NAMALWA (cell line): Measurements from ENCODE around the gene PCCA.
"Not testable (repeated sequence)": the region's sequence is repeated elsewhere in the genome, so short reads cannot be mapped to it uniquely, and the experiment has no call there.

Experiments used
- DNase-seq: peaks from one replicate; pipeline ENCODE4 v3.0.0-alpha.2; 2015; ENCODE audit warnings: low spot score

PCCA gene

GRCh38 chr13:100140441-100140840 lies 51.5 kb downstream of the PCCA start:
- no peak for DNase-seq

GRCh38 chr13:100141461-100141961 lies 52.6 kb downstream of the PCCA start:
- not testable (repeated sequence) for DNase-seq

GRCh38 chr13:100146534-100146933 lies 57.6 kb downstream of the PCCA start:
- no peak for DNase-seq

- no peak for DNase-seq
Observed at GRCh38 chr13:100147825-100148224, 58.9 kb downstream of the PCCA start.

- no peak for DNase-seq
Observed at GRCh38 chr13:100148422-100148821, 59.5 kb downstream of the PCCA start.

GRCh38 chr13:100149389-100149788 lies 60.5 kb downstream of the PCCA start:
- DNase-seq = no peak

- not testable (repeated sequence) for DNase-seq
Observed at GRCh38 chr13:100150711-100151110, 61.8 kb downstream of the PCCA start.

GRCh38 chr13:100154842-100155416 lies 66.0 kb downstream of the PCCA start:
- no peak for DNase-seq

- no peak for DNase-seq
Observed at GRCh38 chr13:100156788-100157187, 67.9 kb downstream of the PCCA start.

- no peak for DNase-seq
Observed at GRCh38 chr13:100158569-100158968, 69.7 kb downstream of the PCCA start.

GRCh38 chr13:100159584-100159983 lies 70.7 kb downstream of the PCCA start:
- DNase-seq = no peak

GRCh38 chr13:100160450-100160849 lies 71.6 kb downstream of the PCCA start:
- DNase-seq = no peak

- DNase-seq = no peak
Observed at GRCh38 chr13:100163375-100163774, 74.5 kb downstream of the PCCA start.

- DNase-seq = no peak
Observed at GRCh38 chr13:100173203-100173602, 84.3 kb downstream of the PCCA start.

GRCh38 chr13:100174455-100174854 lies 85.6 kb downstream of the PCCA start:
- not testable (repeated sequence) for DNase-seq

GRCh38 chr13:100175078-100175802 lies 86.3 kb downstream of the PCCA start:
- no peak for DNase-seq

- DNase-seq = no peak
Observed at GRCh38 chr13:100175803-100176182, 86.9 kb downstream of the PCCA start.

- no peak for DNase-seq
Observed at GRCh38 chr13:100176801-100177400, 88.0 kb downstream of the PCCA start.

GRCh38 chr13:100178309-100178708 lies 89.4 kb downstream of the PCCA start:
- no peak for DNase-seq

GRCh38 chr13:100179276-100179675 lies 90.4 kb downstream of the PCCA start:
- DNase-seq = no peak

GRCh38 chr13:100182900-100183490 lies 94.1 kb downstream of the PCCA start:
- DNase-seq = no peak

GRCh38 chr13:100184095-100184494 lies 95.2 kb downstream of the PCCA start:
- DNase-seq = no peak

- DNase-seq = no peak
Observed at GRCh38 chr13:100195568-100195967, 106.7 kb downstream of the PCCA start.
